ENCODE measurements around the gene UPK1A. TPM values are rescaled to one million over a fixed set of nuclear protein-coding genes. Genes with fewer than 3 reads are reported as not detected.

The UPK1A gene
- total and polyA plus RNA-seq, 2 experiments from 2014 or later: 7.8 to 19.6 TPM

DNA sequence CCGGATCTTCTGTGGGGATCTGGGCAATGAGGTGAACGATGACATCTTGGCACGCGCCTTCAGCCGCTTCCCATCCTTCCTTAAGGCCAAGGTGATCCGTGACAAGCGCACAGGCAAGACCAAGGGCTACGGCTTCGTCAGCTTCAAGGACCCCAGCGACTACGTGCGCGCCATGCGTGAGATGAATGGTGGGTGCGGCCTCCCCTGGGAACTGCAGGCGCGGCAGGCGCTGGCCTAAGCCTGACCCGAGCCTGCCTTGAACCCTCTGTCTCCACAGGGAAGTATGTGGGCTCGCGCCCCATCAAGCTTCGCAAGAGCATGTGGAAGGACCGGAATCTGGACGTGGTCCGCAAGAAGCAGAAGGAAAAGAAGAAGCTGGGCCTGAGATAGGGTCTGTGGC lies 29.2 kb upstream of the UPK1A start:
- Histone ChIP-seq H3K4me3 (no peak overlapping the region), H3K27me3 (no peaks in the 10 kb centered on the region)
- 97% methylated on average over 25 of the region's 25 CpGs for WGBS (ENCODE audit: low lambda C conversion rate, missing lambda C conversion rate)

GRCh38 chr19:35639321-35639639 lies 27.0 kb upstream of the UPK1A start:
- Histone ChIP-seq H3K4me2 (no peak overlapping the region), H3K79me2 (no peaks in the 10 kb centered on the region), H3K27me3 (no peaks in the 10 kb centered on the region), H3K27ac (no peak overlapping the region), H4K20me1 (ENCODE audit: insufficient read depth, poor library complexity, severe bottlenecking) (no peaks in the 10 kb centered on the region), H3K9me3 (ENCODE audit: low read depth) (no peaks in the 10 kb centered on the region), H3K4me3 (no peak overlapping the region), H3K36me3 (replicated peaks; ENCODE audit: insufficient read depth, low read depth) (no peaks in the 10 kb centered on the region), H3K9me2 (replicated peaks; ENCODE audit: insufficient read depth) (no peaks in the 10 kb centered on the region), H3K4me1 (ENCODE audit: insufficient read depth) (peaks cover 8% of the 10 kb centered on the region), H2AFZ (no peak overlapping the region)
- TF ChIP-seq EZH2 (IDR thresholded peaks at IDR 0.05; ENCODE audit: borderline replicate concordance) (no peak), EZH2phosphoT487 (IDR thresholded peaks at IDR 0.05; ENCODE audit: low read depth, severe bottlenecking, unreplicated experiment) (no peak)
- TF ChIP-seq, protein P1, sequence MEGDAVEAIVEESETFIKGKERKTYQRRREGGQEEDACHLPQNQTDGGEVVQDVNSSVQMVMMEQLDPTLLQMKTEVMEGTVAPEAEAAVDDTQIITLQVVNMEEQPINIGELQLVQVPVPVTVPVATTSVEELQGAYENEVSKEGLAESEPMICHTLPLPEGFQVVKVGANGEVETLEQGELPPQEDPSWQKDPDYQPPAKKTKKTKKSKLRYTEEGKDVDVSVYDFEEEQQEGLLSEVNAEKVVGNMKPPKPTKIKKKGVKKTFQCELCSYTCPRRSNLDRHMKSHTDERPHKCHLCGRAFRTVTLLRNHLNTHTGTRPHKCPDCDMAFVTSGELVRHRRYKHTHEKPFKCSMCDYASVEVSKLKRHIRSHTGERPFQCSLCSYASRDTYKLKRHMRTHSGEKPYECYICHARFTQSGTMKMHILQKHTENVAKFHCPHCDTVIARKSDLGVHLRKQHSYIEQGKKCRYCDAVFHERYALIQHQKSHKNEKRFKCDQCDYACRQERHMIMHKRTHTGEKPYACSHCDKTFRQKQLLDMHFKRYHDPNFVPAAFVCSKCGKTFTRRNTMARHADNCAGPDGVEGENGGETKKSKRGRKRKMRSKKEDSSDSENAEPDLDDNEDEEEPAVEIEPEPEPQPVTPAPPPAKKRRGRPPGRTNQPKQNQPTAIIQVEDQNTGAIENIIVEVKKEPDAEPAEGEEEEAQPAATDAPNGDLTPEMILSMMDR (IDR thresholded peaks at IDR 0.05; ENCODE audit: poor library complexity): no peak
- WGBS (ENCODE audit: low lambda C conversion rate, missing lambda C conversion rate): 65% methylated on average over 6 of the region's 6 CpGs
- DNase-seq (ENCODE audit: low spot score): no peak

More for the DNA sequence above, 29.2 kb upstream of the UPK1A start:
- Histone ChIP-seq H3K27ac (no peak overlapping the region), H3K4me1 (ENCODE audit: insufficient read depth) (no peaks in the 10 kb centered on the region), H4K20me1 (ENCODE audit: insufficient read depth, poor library complexity, severe bottlenecking) (no peaks in the 10 kb centered on the region), H2AFZ (no peak overlapping the region), H3K4me2 (no peak overlapping the region), H3K9me2 (replicated peaks; ENCODE audit: insufficient read depth) (no peaks in the 10 kb centered on the region), H3K36me3 (replicated peaks; ENCODE audit: insufficient read depth, low read depth) (no peaks in the 10 kb centered on the region), H3K79me2 (no peaks in the 10 kb centered on the region), H3K9me3 (ENCODE audit: low read depth) (no peaks in the 10 kb centered on the region)
- TF ChIP-seq, protein P1 (IDR thresholded peaks at IDR 0.05; ENCODE audit: poor library complexity): no peak
- TF ChIP-seq EZH2phosphoT487 (IDR thresholded peaks at IDR 0.05; ENCODE audit: low read depth, severe bottlenecking, unreplicated experiment): no peak
- TF ChIP-seq EZH2 (IDR thresholded peaks at IDR 0.05; ENCODE audit: borderline replicate concordance): no peak
- DNase-seq (ENCODE audit: low spot score): peak; percentile 3

DNA sequence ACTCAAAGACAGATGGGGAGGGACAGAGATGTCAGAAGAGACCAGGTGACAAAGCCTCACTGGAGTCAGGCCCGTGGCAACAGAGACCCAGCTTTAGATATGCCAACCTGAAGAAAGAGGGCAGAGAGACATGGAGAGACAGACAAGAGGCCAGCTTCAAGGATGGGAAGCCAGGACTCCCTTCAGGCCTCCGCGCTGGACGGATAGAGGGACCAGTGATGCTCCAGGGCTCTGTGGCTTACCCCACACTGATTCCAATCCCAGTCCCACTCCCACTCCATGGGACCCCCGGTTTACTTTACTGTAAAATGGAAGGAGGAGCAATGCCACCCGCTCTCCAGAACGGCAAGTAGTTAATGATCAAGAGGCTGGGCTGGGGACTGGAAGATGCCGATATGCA lies 26.5 kb upstream of the UPK1A start:
- no peaks in the 10 kb centered on the region for H3K27me3 ChIP-seq
- 90% methylated on average over 8 of the region's 8 CpGs for WGBS (ENCODE audit: low lambda C conversion rate, missing lambda C conversion rate)
- TF ChIP-seq, protein P1 (IDR thresholded peaks at IDR 0.05; ENCODE audit: poor library complexity): no peak
- TF ChIP-seq EZH2phosphoT487 (IDR thresholded peaks at IDR 0.05; ENCODE audit: low read depth, severe bottlenecking, unreplicated experiment) (no peak), EZH2 (IDR thresholded peaks at IDR 0.05; ENCODE audit: borderline replicate concordance) (no peak)

More for the DNA sequence above, 26.5 kb upstream of the UPK1A start:
- no peaks in the 10 kb centered on the region for H3K9me2 ChIP-seq (replicated peaks; ENCODE audit: insufficient read depth)
- no peak overlapping the region for H3K4me2 ChIP-seq
- no peaks in the 10 kb centered on the region for H3K79me2 ChIP-seq
- no peak overlapping the region for H2AFZ ChIP-seq
- no peak overlapping the region for H3K27ac ChIP-seq
- H4K20me1 ChIP-seq (ENCODE audit: insufficient read depth, poor library complexity, severe bottlenecking): no peaks in the 10 kb centered on the region
- H3K4me1 ChIP-seq (ENCODE audit: insufficient read depth): peaks cover 8% of the 10 kb centered on the region
- H3K9me3 ChIP-seq (ENCODE audit: low read depth): no peaks in the 10 kb centered on the region
- no peak overlapping the region for H3K4me3 ChIP-seq
- no peak for DNase-seq (ENCODE audit: low spot score)
- no peaks in the 10 kb centered on the region for H3K36me3 ChIP-seq (replicated peaks; ENCODE audit: insufficient read depth, low read depth)

Data from hepatocyte (in vitro differentiated cells).